IMR-90 (cell line): Measurements from ENCODE around the gene LRP5. TPM values are rescaled to one million over a fixed set of nuclear protein-coding genes. Genes with fewer than 3 reads are reported as not detected.

Experiments used
- ATAC-seq: fragments of 200-7000 bp; cut with Tn5 transposase; 2 replicates; pipeline ENCODE4 v1.9.1; 2020; ENCODE audit warnings: low read depth, mild to moderate bottlenecking, moderate library complexity
- BruUV-seq: library from RNA; stranded (reverse); fragments of 400-500 nt; replicated peaks from 2 replicates; lab custom pipeline; 2021; lab: Mats Ljungman, UMichigan
- CTCF ChIA-PET: fragments of 300-600 bp; formaldehyde crosslinking; extraction: SDS; loops from one replicate; lab custom pipeline; 2021; ENCODE audit warnings: antibody characterized with exemption; lab: Yijun Ruan, JAX
- POLR2A ChIA-PET: fragments of 300-600 bp; sonication (Branson Sonifier 250); formaldehyde crosslinking; loops from one replicate; lab custom pipeline; 2022; ENCODE audit warnings: antibody characterized with exemption; ENCODE audit not compliant: unreplicated experiment; lab: Charles Lee
- DNase-seq: peaks from one replicate; pipeline ENCODE4 v3.0.0; 2013
- H2AFZ ChIP-seq: replicated peaks from 2 replicates; pipeline ENCODE3; 2013; ENCODE audit warnings: low read length, mild to moderate bottlenecking; ENCODE audit not compliant: poor library complexity
- H2AK5ac ChIP-seq: 2 replicates; pipeline ENCODE4 v1.6.1; 2013; ENCODE audit warnings: low read depth, low read length, inconsistent platforms
- H2AK9ac ChIP-seq: replicated peaks from 2 replicates; pipeline ENCODE3; 2013; ENCODE audit warnings: mild to moderate bottlenecking, low read depth, low read length, moderate library complexity; ENCODE audit not compliant: poor library complexity
- H2BK120ac ChIP-seq: 2 replicates; pipeline ENCODE4 v1.6.1; 2013; ENCODE audit warnings: low read depth, low read length, inconsistent platforms
- H2BK15ac ChIP-seq: 3 replicates; pipeline ENCODE4 v1.6.1; 2013; ENCODE audit warnings: low read depth, low read length, inconsistent platforms
- H2BK20ac ChIP-seq: 2 replicates; pipeline ENCODE4 v1.6.1; 2013; ENCODE audit warnings: low read depth, mild to moderate bottlenecking, inconsistent platforms, low read length, moderate library complexity
- H2BK5ac ChIP-seq: 2 replicates; pipeline ENCODE4 v1.6.1; 2013; ENCODE audit warnings: mild to moderate bottlenecking, low read depth, low read length, inconsistent platforms; ENCODE audit not compliant: poor library complexity, severe bottlenecking
- H3K14ac ChIP-seq: replicated peaks from 2 replicates; pipeline ENCODE4 v1.6.1; 2013; ENCODE audit warnings: low read depth, low read length, inconsistent platforms
- H3K18ac ChIP-seq: 2 replicates; pipeline ENCODE4 v1.6.1; 2013; ENCODE audit warnings: low read depth, low read length, control low read depth
- H3K23ac ChIP-seq: 2 replicates; pipeline ENCODE4 v1.6.1; 2013; ENCODE audit warnings: low read depth, low read length, inconsistent platforms
- H3K27ac ChIP-seq: 2 replicates; pipeline ENCODE4 v1.5.1; 2013; ENCODE audit warnings: mild to moderate bottlenecking, control low read depth, low read length; ENCODE audit not compliant: insufficient read depth
- H3K27me3 ChIP-seq: 2 replicates; pipeline ENCODE4 v1.6.1; 2013; ENCODE audit warnings: low read length; ENCODE audit not compliant: control insufficient read depth, insufficient read depth
- H3K36me3 ChIP-seq: 2 replicates; pipeline ENCODE4 v1.6.1; 2013; ENCODE audit warnings: low read length, mixed read lengths; ENCODE audit not compliant: control insufficient read depth, insufficient read depth
- H3K4ac ChIP-seq: 2 replicates; pipeline ENCODE4 v1.6.1; 2013; ENCODE audit warnings: low read depth, low read length, inconsistent platforms
- H3K4me1 ChIP-seq: 2 replicates; pipeline ENCODE4 v1.6.1; 2013; ENCODE audit warnings: low read length, mixed read lengths; ENCODE audit not compliant: control insufficient read depth, insufficient read depth
- H3K4me2 ChIP-seq: 2 replicates; pipeline ENCODE4 v1.6.1; 2013; ENCODE audit warnings: low read depth, mild to moderate bottlenecking, control low read depth, low read length, moderate library complexity
- H3K4me3 ChIP-seq: 2 replicates; pipeline ENCODE4 v1.5.1; 2013; ENCODE audit warnings: low read depth, mild to moderate bottlenecking, control low read depth, low read length, moderate library complexity; ENCODE audit not compliant: insufficient read depth
- H3K56ac ChIP-seq: 2 replicates; pipeline ENCODE4 v1.6.1; 2013; ENCODE audit warnings: low read length, inconsistent platforms; ENCODE audit not compliant: insufficient read depth; ENCODE audit errors: extremely low read depth
- H3K79me1 ChIP-seq, 2 experiments: 2 replicates each; pipeline ENCODE4 v1.6.1; 2013; ENCODE audit warnings: low read length in 2 of 2, inconsistent platforms in 1 of 2, low read depth in 1 of 2
- H3K9ac ChIP-seq: 2 replicates; pipeline ENCODE4 v1.6.1; 2013; ENCODE audit warnings: low read depth, low read length, control low read depth
- H3K9me1 ChIP-seq: 2 replicates; pipeline ENCODE4 v1.6.1; 2013; ENCODE audit warnings: low read length, inconsistent platforms; ENCODE audit not compliant: insufficient read depth
- H3K9me3 ChIP-seq: 2 replicates; pipeline ENCODE4 v1.6.1; 2013; ENCODE audit warnings: low read length; ENCODE audit not compliant: control insufficient read depth, insufficient read depth
- H4K20me1 ChIP-seq: 2 replicates; pipeline ENCODE4 v1.6.1; 2013; ENCODE audit warnings: low read length, inconsistent platforms; ENCODE audit not compliant: insufficient read depth
- H4K5ac ChIP-seq: 2 replicates; pipeline ENCODE4 v1.6.1; 2013; ENCODE audit warnings: mild to moderate bottlenecking, low read depth, low read length, control low read depth
- H4K8ac ChIP-seq, 2 experiments: 2 replicates each; pipeline ENCODE4 v1.6.1; 2013; ENCODE audit warnings: low read depth in 2 of 2, low read length in 2 of 2, control low read depth in 1 of 2, inconsistent platforms in 1 of 2
- H4K91ac ChIP-seq: 2 replicates; pipeline ENCODE4 v1.6.1; 2013; ENCODE audit warnings: low read depth, low read length, inconsistent platforms; ENCODE audit not compliant: insufficient read depth
- BHLHE40 ChIP-seq: fragments of 150-350 bp; IDR thresholded peaks from 2 replicates; pipeline ENCODE4 v1.6.1; 2016; ENCODE audit warnings: mild to moderate bottlenecking, low read depth, low read length
- CEBPB ChIP-seq: IDR thresholded peaks from 2 replicates; pipeline ENCODE4 v1.6.1; 2012; ENCODE audit warnings: low read depth, low read length, improper control_type of control experiment
- FOS ChIP-seq: fragments of 150-350 bp; IDR thresholded peaks from 2 replicates; pipeline ENCODE4 v1.6.1; 2016; ENCODE audit warnings: low read depth, low read length
- MAFK ChIP-seq: IDR thresholded peaks from 2 replicates; pipeline ENCODE4 v1.6.1; 2012; ENCODE audit warnings: low read depth, low read length, improper control_type of control experiment
- MAZ ChIP-seq: IDR thresholded peaks from 2 replicates; pipeline ENCODE4 v1.6.1; 2012; ENCODE audit warnings: low read depth, mild to moderate bottlenecking, low read length, improper control_type of control experiment, moderate library complexity, borderline replicate concordance
- MXI1 ChIP-seq: IDR thresholded peaks from 2 replicates; pipeline ENCODE4 v1.6.1; 2012; ENCODE audit warnings: low read depth, mild to moderate bottlenecking, low read length, moderate library complexity, borderline replicate concordance
- NFE2L2 ChIP-seq: fragments of 150-350 bp; IDR thresholded peaks from 2 replicates; pipeline ENCODE4 v1.6.1; 2016; ENCODE audit warnings: low read depth, mild to moderate bottlenecking, low read length
- POLR2A ChIP-seq: IDR thresholded peaks from 2 replicates; pipeline ENCODE4 v1.6.1; 2012; ENCODE audit warnings: mild to moderate bottlenecking, low read depth, low read length
- RAD21 ChIP-seq: IDR thresholded peaks from 2 replicates; pipeline ENCODE4 v1.6.1; 2012; ENCODE audit warnings: low read length, improper control_type of control experiment
- RCOR1 ChIP-seq: IDR thresholded peaks from 2 replicates; pipeline ENCODE4 v1.6.1; 2012; ENCODE audit warnings: mild to moderate bottlenecking, low read length, improper control_type of control experiment; ENCODE audit not compliant: insufficient replicate concordance
- RFX5 ChIP-seq: IDR thresholded peaks from 2 replicates; pipeline ENCODE4 v1.8.0; 2012; ENCODE audit warnings: low read depth, mild to moderate bottlenecking, low read length, moderate library complexity
- SMC3 ChIP-seq: fragments of 150-350 bp; IDR thresholded peaks from 2 replicates; pipeline ENCODE4 v1.6.1; 2016; ENCODE audit warnings: low read depth, mild to moderate bottlenecking, antibody characterized with exemption, low read length, moderate library complexity
- WGBS, 2 experiments: methylation state at CpG; one replicate each; pipeline versions ENCODE4 v1.1.5 to v1.1.7; 2013; ENCODE audit warnings: missing lambda C conversion rate in 2 of 2; ENCODE audit not compliant: insufficient read length in 1 of 2; ENCODE audit errors: extremely low coverage in 2 of 2; 5-methylcytosine and 5-hydroxymethylcytosine counted together
- dilution Hi-C: fragments of 300-500 bp; cut with HindIII; formaldehyde crosslinking; loops from one replicate; pipeline ENCODE4 v1.14.3; 2018; ENCODE audit warnings: low sequenced_read_pairs; ENCODE audit not compliant: unreplicated experiment
- in situ Hi-C: fragments of 300-500 bp; cut with MboI; formaldehyde crosslinking; loops from 3 replicates; pipeline ENCODE4 v1.14.3; 2019; ENCODE audit warnings: low sequenced_read_pairs, inconsistent platforms, mixed read lengths
- intact Hi-C: fragments of 100-400 bp; cut with micrococcal nuclease; formaldehyde crosslinking; loops from 2 replicates; pipeline ENCODE4 v1.10.0; 2022
- polyA plus RNA-seq, 3 experiments: library from polyadenylated mRNA; depleted of rRNA; stranded (reverse); fragments of >200 nt; gene quantifications; 2 replicates each; pipeline ENCODE4 v1.2.3, GENCODE V29; 2012; ENCODE audit warnings: low replicate concordance in 1 of 3
- total RNA-seq: library from RNA; depleted of rRNA; stranded (reverse); fragments of >200 nt; gene quantifications from 2 replicates; pipeline ENCODE4 v1.2.3, GENCODE V29; 2012
- TF ChIP-seq, protein P1 (sequence below): fragments of 150-350 bp; IDR thresholded peaks from 2 replicates; pipeline ENCODE4 v1.6.1; 2016; ENCODE audit warnings: low read depth, mild to moderate bottlenecking, low read length, moderate library complexity, borderline replicate concordance
- TF ChIP-seq, protein P2 (sequence below): fragments of 150-350 bp; IDR thresholded peaks from 2 replicates; pipeline ENCODE4 v1.6.1; 2017; ENCODE audit warnings: mild to moderate bottlenecking, antibody characterized with exemption, low read length, low read depth
- TF ChIP-seq, protein P3 (sequence below): conservative IDR thresholded peaks from 2 replicates; pipeline ENCODE4 v1.5.1; 2012; ENCODE audit warnings: mild to moderate bottlenecking, low read depth, low read length, improper control_type of control experiment

LRP5 gene
- total and polyA plus RNA-seq, 2 of the 4 experiments (the other 2 are of a cell fraction): 10.4 to 15.0 TPM

DNA sequence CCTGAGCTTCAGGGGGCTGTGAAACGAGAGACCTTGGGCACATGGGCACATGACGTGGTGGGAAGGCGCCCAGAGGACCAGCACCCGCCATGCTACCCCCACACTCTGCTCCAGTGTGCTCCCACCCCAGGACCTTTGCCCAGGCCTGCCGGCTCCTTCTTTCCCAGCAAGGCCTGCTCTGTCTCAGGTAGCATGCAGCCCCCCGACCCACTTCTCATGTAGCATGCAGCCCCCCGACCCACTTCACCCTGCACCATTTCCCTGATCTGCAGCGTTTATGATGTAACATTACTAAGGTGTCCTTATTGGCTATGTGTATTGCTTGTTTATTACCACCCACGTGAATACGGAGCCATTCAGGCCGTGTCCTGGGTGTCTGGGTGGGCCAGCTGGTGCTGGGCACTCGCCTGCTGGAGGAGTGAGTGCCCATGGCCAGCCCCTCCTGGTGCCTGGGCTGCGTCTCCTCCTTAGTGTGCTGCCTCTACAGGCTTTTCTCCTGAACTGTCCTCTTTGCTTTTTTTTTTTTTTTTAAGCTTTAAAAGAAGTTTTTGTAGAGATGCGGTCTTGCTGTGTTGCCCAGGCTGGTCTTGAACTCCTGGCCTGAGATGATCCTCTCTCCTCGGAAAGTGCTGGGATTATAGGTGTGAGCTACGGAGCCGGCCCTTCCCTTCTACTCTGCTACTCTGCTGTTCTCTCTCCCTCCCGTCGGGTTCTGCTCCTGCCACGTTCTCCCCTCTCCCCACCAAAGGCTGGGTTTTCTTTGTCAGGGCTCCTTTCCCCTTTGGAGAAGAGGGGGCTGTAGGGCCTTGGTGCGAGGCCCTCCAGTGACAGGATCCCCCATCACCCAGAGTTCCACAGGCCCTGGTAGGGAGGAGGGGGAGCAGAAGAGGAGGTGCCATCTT is 29.4 kb downstream of the LRP5 start:
- H3K9me1 ChIP-seq: peaks cover 12% of the 10 kb centered on the region
- dilution Hi-C loops: no loop called here
- WGBS, 2 experiments: no CpG with 5 or more reads among the region's 21 CpGs
- H4K20me1 ChIP-seq: peaks cover 42% of the 10 kb centered on the region
- no TSS peak for BruUV-seq
- no peak overlapping the region for H2BK5ac ChIP-seq
- no peak overlapping the region for H3K27ac ChIP-seq
- peaks cover 29 to 51% of the 10 kb centered on the region in 2 experiments for H3K79me1 ChIP-seq
- H3K56ac ChIP-seq: no peak overlapping the region
- no peaks in the 10 kb centered on the region for H3K27me3 ChIP-seq
- H3K9me3 ChIP-seq: no peaks in the 10 kb centered on the region
- no peaks in the 10 kb centered on the region for H3K36me3 ChIP-seq
- POLR2A ChIA-PET: no interaction called here
- in situ Hi-C loops: no loop called here
- H3K4me3 ChIP-seq: no peak overlapping the region
- H4K91ac ChIP-seq: no peak overlapping the region
- intact Hi-C loops: no loop called here
- no peak overlapping the region for H2BK120ac ChIP-seq
- H3K4me1 ChIP-seq: peaks cover 27% of the 10 kb centered on the region; the same call in 1 of the 2 replicates
- H4K5ac ChIP-seq: no peak overlapping the region
- no peak overlapping the region for H3K4ac ChIP-seq
- H3K18ac ChIP-seq: no peak overlapping the region
- no peak overlapping the region for H2AK5ac ChIP-seq
- H2AK9ac ChIP-seq: no peak overlapping the region
- H3K14ac ChIP-seq: no peak overlapping the region
- H2BK15ac ChIP-seq: no peak overlapping the region
- no peak; the same call in 1 of the 2 replicates for ATAC-seq
- no peak overlapping the region for H2AFZ ChIP-seq
- CTCF ChIA-PET: no interaction called here
- no peak overlapping the region for H3K23ac ChIP-seq
- H4K8ac ChIP-seq: no peak overlapping the region
- H3K9ac ChIP-seq: no peak overlapping the region
- no peak overlapping the region for H3K4me2 ChIP-seq
- no peak overlapping the region for H2BK20ac ChIP-seq
- no peak for DNase-seq
- no peak for TF ChIP-seq CEBPB
- TF ChIP-seq SMC3: no peak
- TF ChIP-seq POLR2A: no peak
- TF ChIP-seq BHLHE40: no peak
- no peak for TF ChIP-seq RCOR1
- TF ChIP-seq FOS: no peak
- TF ChIP-seq MXI1: no peak
- TF ChIP-seq, protein P1, sequence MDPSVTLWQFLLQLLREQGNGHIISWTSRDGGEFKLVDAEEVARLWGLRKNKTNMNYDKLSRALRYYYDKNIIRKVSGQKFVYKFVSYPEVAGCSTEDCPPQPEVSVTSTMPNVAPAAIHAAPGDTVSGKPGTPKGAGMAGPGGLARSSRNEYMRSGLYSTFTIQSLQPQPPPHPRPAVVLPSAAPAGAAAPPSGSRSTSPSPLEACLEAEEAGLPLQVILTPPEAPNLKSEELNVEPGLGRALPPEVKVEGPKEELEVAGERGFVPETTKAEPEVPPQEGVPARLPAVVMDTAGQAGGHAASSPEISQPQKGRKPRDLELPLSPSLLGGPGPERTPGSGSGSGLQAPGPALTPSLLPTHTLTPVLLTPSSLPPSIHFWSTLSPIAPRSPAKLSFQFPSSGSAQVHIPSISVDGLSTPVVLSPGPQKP: no peak
- TF ChIP-seq RFX5: no peak
- TF ChIP-seq NFE2L2: no peak
- TF ChIP-seq, protein P2, sequence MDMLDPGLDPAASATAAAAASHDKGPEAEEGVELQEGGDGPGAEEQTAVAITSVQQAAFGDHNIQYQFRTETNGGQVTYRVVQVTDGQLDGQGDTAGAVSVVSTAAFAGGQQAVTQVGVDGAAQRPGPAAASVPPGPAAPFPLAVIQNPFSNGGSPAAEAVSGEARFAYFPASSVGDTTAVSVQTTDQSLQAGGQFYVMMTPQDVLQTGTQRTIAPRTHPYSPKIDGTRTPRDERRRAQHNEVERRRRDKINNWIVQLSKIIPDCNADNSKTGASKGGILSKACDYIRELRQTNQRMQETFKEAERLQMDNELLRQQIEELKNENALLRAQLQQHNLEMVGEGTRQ: no peak
- TF ChIP-seq, protein P3, sequence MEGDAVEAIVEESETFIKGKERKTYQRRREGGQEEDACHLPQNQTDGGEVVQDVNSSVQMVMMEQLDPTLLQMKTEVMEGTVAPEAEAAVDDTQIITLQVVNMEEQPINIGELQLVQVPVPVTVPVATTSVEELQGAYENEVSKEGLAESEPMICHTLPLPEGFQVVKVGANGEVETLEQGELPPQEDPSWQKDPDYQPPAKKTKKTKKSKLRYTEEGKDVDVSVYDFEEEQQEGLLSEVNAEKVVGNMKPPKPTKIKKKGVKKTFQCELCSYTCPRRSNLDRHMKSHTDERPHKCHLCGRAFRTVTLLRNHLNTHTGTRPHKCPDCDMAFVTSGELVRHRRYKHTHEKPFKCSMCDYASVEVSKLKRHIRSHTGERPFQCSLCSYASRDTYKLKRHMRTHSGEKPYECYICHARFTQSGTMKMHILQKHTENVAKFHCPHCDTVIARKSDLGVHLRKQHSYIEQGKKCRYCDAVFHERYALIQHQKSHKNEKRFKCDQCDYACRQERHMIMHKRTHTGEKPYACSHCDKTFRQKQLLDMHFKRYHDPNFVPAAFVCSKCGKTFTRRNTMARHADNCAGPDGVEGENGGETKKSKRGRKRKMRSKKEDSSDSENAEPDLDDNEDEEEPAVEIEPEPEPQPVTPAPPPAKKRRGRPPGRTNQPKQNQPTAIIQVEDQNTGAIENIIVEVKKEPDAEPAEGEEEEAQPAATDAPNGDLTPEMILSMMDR: no peak
- no peak for TF ChIP-seq MAFK
- TF ChIP-seq MAZ: no peak
- no peak for TF ChIP-seq RAD21
